H1 (cell line): ENCODE measurements around the gene NAXE. TPM values are rescaled to one million over a fixed set of nuclear protein-coding genes. Genes with fewer than 3 reads are reported as not detected.

Source experiments
- JUN ChIP-seq: IDR thresholded peaks from 2 replicates; pipeline ENCODE4 v1.6.1; 2011; ENCODE audit warnings: low read depth, mild to moderate bottlenecking, improper control_type of control experiment, low read length
- SAP30 ChIP-seq: fragments of 300-600 bp; sonication (generic); IDR thresholded peaks from 2 replicates; pipeline ENCODE4 v1.7.1; 2012; ENCODE audit warnings: low read length, moderate library complexity, mild to moderate bottlenecking, inconsistent platforms; ENCODE audit not compliant: insufficient read depth, insufficient replicate concordance
- SIN3A ChIP-seq, 2 experiments: IDR thresholded peaks in 1 of 2; conservative IDR thresholded peaks in 1 of 2; 2 replicates each; pipeline ENCODE4 v1.6.1; 2011 to 2012; ENCODE audit warnings: low read length in 2 of 2, improper control_type of control experiment in 1 of 2, low read depth in 1 of 2, mild to moderate bottlenecking in 1 of 2
- SIX5 ChIP-seq: IDR thresholded peaks from 2 replicates; pipeline ENCODE4 v1.6.1; 2011; ENCODE audit warnings: mild to moderate bottlenecking, low read depth, low read length
- TBP ChIP-seq: IDR thresholded peaks from 2 replicates; pipeline ENCODE4 v1.6.1; 2011; ENCODE audit warnings: low read depth, low read length, improper control_type of control experiment
- polyA plus RNA-seq, 7 experiments: library from polyadenylated mRNA; depleted of rRNA in 3 of 7; stranded (reverse) in 5 of 7; unstranded in 2 of 7; fragments of >200 nt in 5 of 7; fragments of 200-250 nt in 2 of 7; gene quantifications; 1 replicate in 5 of 7; 2 replicates in 1 of 7; 4 replicates in 1 of 7; pipeline versions ENCODE4 v1.2.1 to v1.2.3, GENCODE V29; 2011 to 2013; ENCODE audit warnings: missing spikeins in 2 of 7, mixed read lengths in 2 of 7
- total RNA-seq: library from RNA; stranded (reverse); fragmentation: NEBNext Ultra II Directional; extraction: Animal tissue kit (Norgen Biotek cat#: 25700); gene quantifications from 2 replicates; pipeline ENCODE4 v1.2.1, GENCODE V29; 2021

NAXE gene
- total and polyA plus RNA-seq, 2 of the 8 experiments (the other 6 are each of a cell fraction or from before 2014, with no cell fraction given), result 73.1 to 74.3 TPM

DNA sequence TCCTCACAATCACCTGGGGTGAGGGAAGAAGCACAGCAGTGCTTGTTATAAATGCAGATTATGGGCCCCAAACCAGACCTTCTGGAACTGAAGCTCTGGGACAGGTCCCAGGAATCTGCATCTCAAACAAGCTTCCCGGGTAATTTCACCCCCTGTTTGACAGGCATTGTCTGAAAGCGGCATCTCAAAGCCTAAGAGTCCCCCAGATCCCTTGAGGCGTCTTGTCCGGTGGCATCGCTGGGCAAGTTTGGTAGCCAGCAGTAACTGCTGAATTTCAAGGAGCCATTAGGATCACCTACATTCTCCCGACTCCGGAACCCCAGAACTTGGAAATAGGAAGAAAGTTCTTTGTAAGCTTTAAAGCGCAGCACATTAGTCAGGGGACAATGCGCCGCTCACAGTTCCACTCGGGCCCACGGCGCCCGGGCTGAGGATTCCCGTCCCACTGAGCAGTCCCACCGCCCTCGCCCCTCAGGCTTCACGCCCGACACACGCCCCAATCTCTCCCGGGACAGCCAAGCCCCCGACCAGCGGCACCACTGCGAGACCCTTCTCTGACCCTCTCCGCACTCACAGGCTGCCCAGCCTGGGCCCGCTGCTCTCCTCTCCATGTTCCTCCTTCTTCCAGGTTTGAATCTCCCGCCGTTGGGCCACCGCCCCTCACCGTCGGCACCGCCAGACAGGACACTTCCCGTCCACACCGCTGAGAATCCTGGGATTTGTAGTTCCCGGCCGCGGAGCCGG lies 19.5 kb upstream of the NAXE start, which contains the start of gene IQGAP3 (continued):
- TF ChIP-seq TBP (no peak), SIX5 (peak; percentile 79), SIN3A (conservative IDR thresholded peaks at IDR 0.05 in 1 of 2, IDR thresholded peaks at IDR 0.05 in 1 of 2; ENCODE audit: low read depth in 1 of 2, low read length in 2 of 2) (peak; percentile 80 to 99; a peak in 3 of 4 replicates), JUN (no peak), SAP30 (peak; percentile 86)
- TF ChIP-seq, all 59 proteins: peak for 10
